HEK293 (cell line): ENCODE data around the gene ABCC9.

Source experiments
- CTCF ChIA-PET: fragments of 350-600 bp; formaldehyde crosslinking; extraction: SDS; loops from one replicate; lab custom pipeline; 2021; ENCODE audit warnings: antibody characterized with exemption; lab: Yijun Ruan, JAX
- POLR2A ChIA-PET: fragments of 300-600 bp; formaldehyde crosslinking; extraction: SDS; loops from one replicate; lab custom pipeline; 2020; ENCODE audit warnings: antibody characterized with exemption, inconsistent platforms; lab: Yijun Ruan, JAX
- H3K27ac ChIP-seq: fragments of 200-500 bp; sonication (Bioruptor generic); 2 replicates; pipeline ENCODE4 v1.5.1; 2014; ENCODE audit warnings: low read depth, low read length, control low read depth, inconsistent platforms; ENCODE audit errors: extremely low read depth
- H3K36me3 ChIP-seq, 2 experiments: fragments of 200-500 bp in 1 of 2; sonication (Bioruptor generic) in 1 of 2; 1 replicate in 1 of 2; 2 replicates in 1 of 2; pipeline ENCODE4 v1.5.1; 2014 to 2017; ENCODE audit warnings: inconsistent platforms in 2 of 2, low read length in 2 of 2; ENCODE audit not compliant: control insufficient read depth in 2 of 2, insufficient read depth in 1 of 2
- H3K4me1 ChIP-seq: fragments of 200-500 bp; sonication (Bioruptor generic); 2 replicates; pipeline ENCODE4 v1.5.1; 2014; ENCODE audit warnings: mild to moderate bottlenecking, low read length, inconsistent platforms; ENCODE audit not compliant: control insufficient read depth, insufficient read depth
- H3K4me3 ChIP-seq: 2 replicates; pipeline ENCODE4 v1.5.1; 2011; ENCODE audit warnings: low read depth, mild to moderate bottlenecking, control low read depth, low read length, moderate library complexity
- H3K9me3 ChIP-seq: fragments of 200-500 bp; sonication (Bioruptor generic); 2 replicates; pipeline ENCODE4 v1.5.1; 2014; ENCODE audit warnings: low read depth, low read length, inconsistent platforms; ENCODE audit not compliant: control insufficient read depth, insufficient read depth
- AEBP2 ChIP-seq: fragments of 450-650 bp; formaldehyde crosslinking; IDR thresholded peaks from 2 replicates; pipeline ENCODE4 v1.5.1; 2016; ENCODE audit warnings: missing biosample characterization, missing genetic modification characterization, borderline replicate concordance
- FEZF1 ChIP-seq: fragments of 450-650 bp; formaldehyde crosslinking; IDR thresholded peaks from 2 replicates; pipeline ENCODE4 v1.5.1; 2016; ENCODE audit warnings: missing biosample characterization, missing genetic modification characterization
- GLI2 ChIP-seq: fragments of 450-650 bp; formaldehyde crosslinking; IDR thresholded peaks from 2 replicates; pipeline ENCODE4; 2017; ENCODE audit warnings: missing biosample characterization, missing genetic modification characterization, low read depth, borderline replicate concordance
- MYNN ChIP-seq: fragments of 450-650 bp; formaldehyde crosslinking; IDR thresholded peaks from 2 replicates; pipeline ENCODE4 v1.5.1; 2016; ENCODE audit warnings: missing biosample characterization, missing genetic modification characterization, borderline replicate concordance
- PRDM4 ChIP-seq: fragments of 450-650 bp; formaldehyde crosslinking; IDR thresholded peaks from 2 replicates; pipeline ENCODE4 v1.5.1; 2017; ENCODE audit warnings: missing biosample characterization, missing genetic modification characterization
- REPIN1 ChIP-seq: fragments of 450-650 bp; formaldehyde crosslinking; IDR thresholded peaks from 2 replicates; pipeline ENCODE4 v1.5.1; 2017; ENCODE audit warnings: missing biosample characterization, missing genetic modification characterization, low read depth
- ZBTB10 ChIP-seq: fragments of 450-650 bp; formaldehyde crosslinking; IDR thresholded peaks from 2 replicates; pipeline ENCODE4 v1.5.1; 2016; ENCODE audit warnings: missing biosample characterization, missing genetic modification characterization
- ZFP37 ChIP-seq: fragments of 450-650 bp; formaldehyde crosslinking; IDR thresholded peaks from 2 replicates; pipeline ENCODE4 v1.5.1; 2016; ENCODE audit warnings: missing biosample characterization, missing genetic modification characterization
- ZNF16 ChIP-seq: fragments of 450-650 bp; formaldehyde crosslinking; IDR thresholded peaks from 2 replicates; pipeline ENCODE4 v1.5.1; 2016; ENCODE audit warnings: low read depth, missing biosample characterization, missing genetic modification characterization
- ZNF169 ChIP-seq: fragments of 450-650 bp; formaldehyde crosslinking; IDR thresholded peaks from 2 replicates; pipeline ENCODE4 v1.5.1; 2016; ENCODE audit warnings: missing biosample characterization, missing genetic modification characterization
- ZNF202 ChIP-seq: fragments of 450-650 bp; formaldehyde crosslinking; IDR thresholded peaks from 2 replicates; pipeline ENCODE4 v1.5.1; 2016; ENCODE audit warnings: missing biosample characterization, missing genetic modification characterization, borderline replicate concordance
- ZNF391 ChIP-seq: fragments of 450-650 bp; formaldehyde crosslinking; IDR thresholded peaks from 2 replicates; pipeline ENCODE4 v1.5.1; 2016; ENCODE audit warnings: low read depth, missing biosample characterization, missing genetic modification characterization, borderline replicate concordance
- ZNF394 ChIP-seq: fragments of 450-650 bp; formaldehyde crosslinking; IDR thresholded peaks from 2 replicates; pipeline ENCODE4 v1.5.1; 2016; ENCODE audit warnings: missing biosample characterization, missing genetic modification characterization, mild to moderate bottlenecking, moderate library complexity, borderline replicate concordance
- ZNF404 ChIP-seq: fragments of 450-650 bp; formaldehyde crosslinking; IDR thresholded peaks from 2 replicates; pipeline ENCODE4 v1.5.1; 2017; ENCODE audit warnings: missing biosample characterization, missing genetic modification characterization
- ZNF549 ChIP-seq: fragments of 450-650 bp; IDR thresholded peaks from 2 replicates; pipeline ENCODE4 v1.5.1; 2018; ENCODE audit warnings: missing biosample characterization, missing genetic modification characterization, mild to moderate bottlenecking, inconsistent platforms, moderate library complexity
- ZNF600 ChIP-seq: fragments of 450-650 bp; formaldehyde crosslinking; IDR thresholded peaks from 2 replicates; pipeline ENCODE4 v1.5.1; 2016; ENCODE audit warnings: missing biosample characterization, missing genetic modification characterization
- ZNF610 ChIP-seq: fragments of 450-650 bp; formaldehyde crosslinking; IDR thresholded peaks from 2 replicates; pipeline ENCODE4 v1.5.1; 2016; ENCODE audit warnings: missing biosample characterization, missing genetic modification characterization, borderline replicate concordance
- ZNF704 ChIP-seq: fragments of 450-650 bp; formaldehyde crosslinking; IDR thresholded peaks from 2 replicates; pipeline ENCODE4 v1.5.1; 2016; ENCODE audit warnings: missing biosample characterization, missing genetic modification characterization
- ZNF76 ChIP-seq: fragments of 450-650 bp; formaldehyde crosslinking; IDR thresholded peaks from 2 replicates; pipeline ENCODE4; 2016; ENCODE audit warnings: low read depth, missing biosample characterization, missing genetic modification characterization, borderline replicate concordance
- ZXDB ChIP-seq: fragments of 450-650 bp; formaldehyde crosslinking; IDR thresholded peaks from 2 replicates; pipeline ENCODE4 v1.5.1; 2016; ENCODE audit warnings: missing biosample characterization, missing genetic modification characterization
- TF ChIP-seq, protein P1 (sequence below): fragments of 450-650 bp; formaldehyde crosslinking; IDR thresholded peaks from 2 replicates; pipeline ENCODE4 v1.5.1; 2017; ENCODE audit warnings: missing biosample characterization, missing genetic modification characterization
- TF ChIP-seq, protein P2 (sequence below): fragments of 450-650 bp; formaldehyde crosslinking; IDR thresholded peaks from 2 replicates; pipeline ENCODE4 v1.5.1; 2016; ENCODE audit warnings: missing biosample characterization, missing genetic modification characterization

Gene ABCC9

GRCh38 chr12:21884936-21885335 is 56.3 kb downstream of the ABCC9 start (continued):
- TF ChIP-seq AEBP2 (tag by site-specific recombination) (no peak), ZNF404 (tag by site-specific recombination) (no peak), REPIN1 (no peak)

DNA sequence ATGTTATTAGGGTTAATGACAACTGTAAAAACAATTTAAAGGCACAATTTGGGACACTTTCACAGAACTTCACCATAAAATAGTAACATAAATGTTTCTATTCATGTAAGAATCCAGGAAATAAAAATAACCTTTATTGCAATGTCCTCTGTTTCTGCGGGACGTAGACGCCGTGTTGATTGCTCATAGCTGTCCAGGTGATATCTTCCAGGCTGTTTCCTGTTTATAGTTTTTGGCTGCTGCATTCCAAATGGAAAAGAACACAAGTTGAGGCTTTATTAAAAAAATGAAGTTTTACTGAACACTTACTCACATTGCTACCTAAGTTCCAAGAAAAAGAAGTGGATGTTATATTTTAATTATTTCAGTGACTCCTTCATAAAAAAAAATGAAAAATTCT is 58.6 kb downstream of the ABCC9 start:
- no peak overlapping the region for H3K4me3 ChIP-seq
- H3K4me1 ChIP-seq: no peaks in the 10 kb centered on the region
- no peaks in the 10 kb centered on the region for H3K36me3 ChIP-seq
- no peak overlapping the region for H3K27ac ChIP-seq
- H3K9me3 ChIP-seq: no peaks in the 10 kb centered on the region
- POLR2A ChIA-PET: no interaction called here
- CTCF ChIA-PET: no interaction called here
- TF ChIP-seq ZNF76 (tag by site-specific recombination): no peak
- TF ChIP-seq, protein P1, sequence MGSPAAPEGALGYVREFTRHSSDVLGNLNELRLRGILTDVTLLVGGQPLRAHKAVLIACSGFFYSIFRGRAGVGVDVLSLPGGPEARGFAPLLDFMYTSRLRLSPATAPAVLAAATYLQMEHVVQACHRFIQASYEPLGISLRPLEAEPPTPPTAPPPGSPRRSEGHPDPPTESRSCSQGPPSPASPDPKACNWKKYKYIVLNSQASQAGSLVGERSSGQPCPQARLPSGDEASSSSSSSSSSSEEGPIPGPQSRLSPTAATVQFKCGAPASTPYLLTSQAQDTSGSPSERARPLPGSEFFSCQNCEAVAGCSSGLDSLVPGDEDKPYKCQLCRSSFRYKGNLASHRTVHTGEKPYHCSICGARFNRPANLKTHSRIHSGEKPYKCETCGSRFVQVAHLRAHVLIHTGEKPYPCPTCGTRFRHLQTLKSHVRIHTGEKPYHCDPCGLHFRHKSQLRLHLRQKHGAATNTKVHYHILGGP (tag by site-specific recombination): no peak
- no peak for TF ChIP-seq ZNF549 (tag by site-specific recombination)
- no peak for TF ChIP-seq GLI2 (tag by site-specific recombination)
- no peak for TF ChIP-seq ZNF169 (tag by site-specific recombination)
- TF ChIP-seq ZNF391: no peak
- TF ChIP-seq ZNF704 (tag by site-specific recombination): no peak
- TF ChIP-seq FEZF1 (tag by site-specific recombination): no peak
- no peak for TF ChIP-seq ZNF202 (tag by site-specific recombination)
- no peak for TF ChIP-seq MYNN (tag by site-specific recombination)
- TF ChIP-seq ZBTB10 (tag by site-specific recombination): no peak
- no peak for TF ChIP-seq ZXDB (tag by site-specific recombination)
- TF ChIP-seq ZNF610 (tag by site-specific recombination): no peak
- no peak for TF ChIP-seq ZFP37
- no peak for TF ChIP-seq ZNF16
- TF ChIP-seq, protein P2, sequence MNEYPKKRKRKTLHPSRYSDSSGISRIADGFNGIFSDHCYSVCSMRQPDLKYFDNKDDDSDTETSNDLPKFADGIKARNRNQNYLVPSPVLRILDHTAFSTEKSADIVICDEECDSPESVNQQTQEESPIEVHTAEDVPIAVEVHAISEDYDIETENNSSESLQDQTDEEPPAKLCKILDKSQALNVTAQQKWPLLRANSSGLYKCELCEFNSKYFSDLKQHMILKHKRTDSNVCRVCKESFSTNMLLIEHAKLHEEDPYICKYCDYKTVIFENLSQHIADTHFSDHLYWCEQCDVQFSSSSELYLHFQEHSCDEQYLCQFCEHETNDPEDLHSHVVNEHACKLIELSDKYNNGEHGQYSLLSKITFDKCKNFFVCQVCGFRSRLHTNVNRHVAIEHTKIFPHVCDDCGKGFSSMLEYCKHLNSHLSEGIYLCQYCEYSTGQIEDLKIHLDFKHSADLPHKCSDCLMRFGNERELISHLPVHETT: no peak
- no peak for TF ChIP-seq PRDM4 (tag by site-specific recombination)
- no peak for TF ChIP-seq ZNF600 (tag by site-specific recombination)
- TF ChIP-seq ZNF394 (tag by site-specific recombination): no peak
